ENCODE data around the gene ZNF165.

- no peak for TF ChIP-seq FOXM1 (IDR thresholded peaks at IDR 0.05; ENCODE audit: borderline replicate concordance)
- TF ChIP-seq FOXK2 (IDR thresholded peaks at IDR 0.05), result no peak
- TF ChIP-seq BHLHE40 (IDR thresholded peaks at IDR 0.05; ENCODE audit: borderline replicate concordance), result no peak
- TF ChIP-seq SUZ12 (IDR thresholded peaks at IDR 0.05), result no peak
- no peak for TF ChIP-seq LEF1 (IDR thresholded peaks at IDR 0.05; ENCODE audit: borderline replicate concordance)
- TF ChIP-seq NFRKB (IDR thresholded peaks at IDR 0.05), result no peak
Measured at GRCh38 chr6:28078836-28079235, 1.5 kb upstream of the ZNF165 start.
